DMS53 (cell line): ENCODE measurements around the gene HSD3B2.
"Not testable (repeated sequence)": the region's sequence is repeated elsewhere in the genome, so short reads cannot be mapped to it uniquely, and the experiment has no call there.

Experiments used
- DNase-seq: peaks from one replicate; lab custom pipeline; 2025; lab: John Stamatoyannopoulos, UW

HSD3B2 gene

DNA sequence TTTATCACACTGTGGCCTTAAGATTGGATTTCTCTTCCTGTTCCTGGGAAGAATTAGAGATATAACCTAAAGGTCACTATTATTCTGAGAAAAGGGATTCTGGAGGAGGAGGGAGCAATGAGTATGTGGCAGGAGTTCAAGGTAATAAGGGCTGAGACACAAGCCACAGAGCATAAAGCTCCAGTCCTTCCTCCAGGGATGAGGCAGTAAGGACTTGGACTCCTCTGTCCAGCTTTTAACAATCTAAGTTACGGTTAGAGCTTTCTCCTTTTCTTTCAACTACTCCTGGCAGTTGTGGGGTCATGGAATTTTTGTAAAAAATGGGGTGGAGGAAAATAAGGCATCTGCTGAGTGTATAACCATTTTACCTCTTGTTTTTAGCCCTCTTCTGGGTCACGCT is at the start of gene HSD3B2:
Gene HSD3B2 (plus strand): TSS at position 201 of the 400 bp plus-strand sequence. CDS start 270 bp downstream, outside the sequence.
- no peak for DNase-seq

DNA sequence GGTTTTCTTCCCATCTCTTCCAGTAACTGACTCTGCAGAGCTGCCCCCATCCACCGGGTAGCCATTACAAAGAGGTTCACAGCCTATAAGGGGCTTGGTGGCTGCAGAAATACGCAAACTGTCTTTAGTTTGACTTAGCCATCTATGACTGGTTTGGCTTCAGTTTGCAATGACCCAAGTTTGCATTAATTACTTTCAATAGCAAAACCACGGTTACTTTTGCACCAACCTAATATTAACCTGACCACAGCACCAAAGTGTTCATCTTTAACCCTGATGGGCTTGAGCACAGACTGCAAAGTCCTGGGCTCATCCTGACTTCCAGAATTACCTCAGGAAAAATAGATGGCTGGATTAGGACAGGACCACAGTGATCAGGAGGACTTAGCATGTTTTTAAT is 48.5 kb upstream of the HSD3B2 start:
- no peak for DNase-seq

DNA sequence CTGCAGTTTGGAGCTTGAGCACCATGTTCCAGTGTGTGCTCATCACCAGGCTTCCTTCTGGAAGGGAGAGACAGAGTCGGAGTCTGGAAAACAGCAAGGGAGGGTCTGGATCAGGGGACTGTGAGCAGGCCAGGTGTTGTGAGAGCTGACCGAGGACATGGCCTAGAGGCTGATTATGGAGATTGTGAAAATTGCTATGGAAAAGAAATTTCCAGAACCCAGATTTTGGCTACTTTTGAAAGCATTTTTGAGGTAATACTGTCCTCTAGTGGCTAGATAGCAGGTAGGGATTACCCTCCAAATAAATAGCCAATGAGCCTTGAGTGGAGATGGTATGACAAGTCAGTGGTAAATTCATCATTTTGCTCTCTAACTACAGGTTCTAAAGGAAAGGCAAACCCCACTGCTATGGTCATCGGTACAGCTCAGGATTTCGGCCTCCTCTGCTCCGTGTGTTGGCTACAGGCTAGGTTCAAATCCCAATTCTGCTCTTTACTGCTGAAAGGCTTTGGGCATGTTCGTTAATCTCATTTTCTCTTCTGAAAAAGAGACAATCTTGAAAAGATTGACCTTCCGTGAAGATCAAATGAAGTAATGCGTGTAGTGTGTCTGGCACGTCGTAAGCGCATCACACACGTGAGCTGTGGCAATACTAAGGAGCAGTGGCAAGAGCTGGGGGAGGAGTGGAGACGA is 47.4 kb upstream of the HSD3B2 start:
- DNase-seq, result peak; percentile 40

DNA sequence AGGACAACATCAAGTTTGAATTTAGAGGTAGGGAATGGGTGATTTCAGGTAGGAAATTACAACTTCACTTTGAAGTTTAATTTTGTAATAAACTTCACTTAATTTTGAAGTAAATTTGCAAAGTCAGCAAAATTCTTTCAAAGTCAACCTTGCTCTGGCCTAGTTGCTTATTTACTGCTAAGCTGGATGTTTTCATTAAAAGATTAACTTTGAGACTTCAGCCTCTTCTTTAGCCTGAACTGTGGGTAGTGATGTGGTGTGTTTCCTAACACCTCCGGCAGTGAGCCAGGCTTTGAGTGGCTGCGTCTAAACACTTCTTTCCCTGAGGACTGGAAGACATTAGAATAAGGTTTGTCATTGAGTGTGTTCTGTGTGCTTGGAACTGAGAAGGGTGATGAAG is 46.4 kb upstream of the HSD3B2 start, which contains the start of gene HAO2:
Gene HAO2 (plus strand): TSS at position 232 of the 400 bp plus-strand sequence. CDS start 12,301 bp downstream, outside the sequence.
- no peak for DNase-seq

DNA sequence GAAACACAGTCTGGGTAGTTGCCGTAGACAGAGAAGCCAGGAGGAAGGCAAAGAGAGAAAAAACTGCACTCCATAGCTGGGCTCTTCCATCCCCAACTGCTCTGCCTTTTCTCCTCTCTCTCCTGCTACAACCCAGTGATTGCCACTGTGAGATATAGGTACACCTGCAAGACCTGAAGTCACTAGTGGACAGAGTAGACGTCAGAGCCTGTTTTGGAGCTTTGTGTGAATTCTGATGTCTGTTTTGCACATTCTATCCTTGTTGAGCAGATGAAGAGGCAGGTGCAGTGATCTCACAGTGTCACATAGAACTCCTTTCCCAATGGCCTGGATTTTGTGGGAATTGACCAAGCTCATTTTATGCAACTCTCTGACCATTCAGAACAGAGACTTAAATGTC is 44.2 kb upstream of the HSD3B2 start:
- no peak for DNase-seq

DNA sequence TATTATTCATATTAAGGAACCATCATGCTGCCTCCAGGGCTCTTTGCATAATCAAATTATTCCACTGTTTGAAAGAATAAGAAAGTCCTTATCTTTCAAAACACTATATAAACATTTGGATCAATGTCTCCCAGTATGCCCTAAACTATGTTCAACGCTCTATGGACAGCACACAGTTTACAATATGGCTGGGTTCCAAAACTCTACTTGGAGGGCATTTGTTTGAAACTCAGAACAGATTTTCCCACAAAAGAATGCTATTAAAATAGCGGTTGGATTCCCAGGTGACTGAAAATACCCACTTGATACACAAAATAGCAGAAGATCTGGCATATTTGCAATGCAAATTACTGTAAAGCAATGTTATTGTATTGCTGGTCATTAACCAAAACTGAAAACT is 43.1 kb upstream of the HSD3B2 start:
- no peak for DNase-seq

DNA sequence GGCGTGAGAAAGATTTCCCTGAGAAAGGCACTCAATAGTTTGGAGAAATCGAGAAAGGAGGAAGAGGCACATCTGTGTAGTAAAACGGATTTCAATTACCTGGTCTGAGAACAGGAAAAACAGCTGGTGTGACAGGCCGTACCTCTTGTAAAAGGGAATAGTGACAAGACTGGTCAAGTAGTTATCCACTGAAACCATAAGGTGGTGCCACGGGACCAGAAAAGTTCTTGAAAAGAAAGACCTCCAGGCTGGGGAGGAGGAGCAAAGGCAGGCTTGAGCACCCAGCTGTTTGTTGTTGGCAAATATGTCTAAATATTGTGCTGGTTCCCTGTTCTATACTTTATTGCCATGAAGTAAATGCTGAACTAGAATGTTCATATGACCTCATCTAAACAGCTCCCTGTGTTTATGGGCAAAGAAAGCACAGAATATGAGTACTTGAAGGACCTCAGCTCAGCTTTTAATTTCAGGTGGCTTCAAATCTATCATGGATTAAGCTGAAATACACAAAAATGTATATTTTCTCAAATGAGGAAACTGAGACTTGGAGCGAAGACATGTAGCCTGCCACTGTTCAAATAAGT is 42.4 kb upstream of the HSD3B2 start:
- DNase-seq, result peak; percentile 36

DNA sequence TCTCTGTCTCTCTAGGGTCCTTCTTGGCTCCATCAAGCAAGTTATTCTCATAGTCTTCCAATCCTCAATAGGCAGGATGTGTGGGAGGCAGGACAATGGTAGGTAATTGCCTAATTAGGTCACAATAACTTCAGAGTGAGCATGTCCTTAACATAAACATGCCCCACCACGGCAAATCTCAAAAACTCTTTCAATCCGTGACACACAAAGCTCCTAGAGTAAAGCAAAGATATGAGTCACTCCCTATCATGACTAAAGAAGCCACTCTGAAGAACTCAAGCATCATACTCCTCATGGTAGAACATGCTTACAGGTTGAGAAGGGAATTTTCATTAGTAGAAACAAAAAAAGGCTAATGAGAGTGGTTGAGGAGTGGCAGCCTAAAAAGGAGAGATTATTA is 41.5 kb upstream of the HSD3B2 start:
- peak; percentile 23 for DNase-seq

DNA sequence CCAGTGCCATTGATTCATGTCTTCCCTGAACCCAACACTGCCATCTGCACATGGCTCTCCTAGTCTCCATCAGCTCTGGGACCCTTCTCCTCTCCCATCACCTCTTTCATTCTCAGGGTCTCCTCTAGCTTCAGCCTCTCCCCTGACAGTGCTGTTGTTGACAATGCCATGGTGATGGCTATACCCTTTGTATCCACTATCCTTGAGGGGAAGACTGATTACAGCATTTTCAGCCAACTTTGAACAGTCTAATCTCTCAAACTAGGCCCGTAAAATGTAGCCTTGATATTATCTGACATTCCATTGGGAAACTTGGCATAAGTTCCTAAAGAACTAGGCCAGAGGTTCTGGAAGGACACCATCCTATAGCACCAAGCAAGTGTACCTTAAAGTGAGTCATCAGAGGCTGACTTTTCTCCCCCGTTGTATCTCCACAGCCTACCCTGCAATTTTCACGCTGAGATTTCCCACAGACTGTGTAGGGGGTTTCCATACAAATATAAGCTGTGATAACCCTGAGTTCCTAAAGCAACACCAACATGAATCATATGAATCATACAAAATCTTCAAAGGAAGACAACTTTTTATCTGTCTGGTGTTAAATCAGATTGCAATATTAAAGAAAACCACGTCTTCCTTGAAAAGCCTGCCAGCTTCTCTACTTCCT is 40.6 kb upstream of the HSD3B2 start:
- no peak for DNase-seq

DNA sequence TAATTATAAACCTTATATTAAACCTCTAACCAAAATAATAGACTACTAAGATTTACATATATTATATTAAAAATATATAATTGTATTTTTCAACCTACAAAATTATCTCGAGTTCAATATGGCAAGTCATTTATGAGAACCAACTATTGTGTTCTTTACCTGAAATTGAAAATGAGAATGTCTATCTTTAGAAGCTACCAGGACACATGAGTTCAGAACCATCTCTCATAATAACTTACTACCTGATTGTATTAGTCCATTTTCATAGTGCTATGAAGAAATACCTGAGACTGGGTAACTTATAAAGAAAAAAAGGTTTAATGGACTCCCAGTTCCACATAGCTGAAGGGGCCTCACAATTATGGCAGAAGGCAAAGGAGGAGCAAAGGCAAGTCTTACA is 39.6 kb upstream of the HSD3B2 start:
- no peak for DNase-seq

DNA sequence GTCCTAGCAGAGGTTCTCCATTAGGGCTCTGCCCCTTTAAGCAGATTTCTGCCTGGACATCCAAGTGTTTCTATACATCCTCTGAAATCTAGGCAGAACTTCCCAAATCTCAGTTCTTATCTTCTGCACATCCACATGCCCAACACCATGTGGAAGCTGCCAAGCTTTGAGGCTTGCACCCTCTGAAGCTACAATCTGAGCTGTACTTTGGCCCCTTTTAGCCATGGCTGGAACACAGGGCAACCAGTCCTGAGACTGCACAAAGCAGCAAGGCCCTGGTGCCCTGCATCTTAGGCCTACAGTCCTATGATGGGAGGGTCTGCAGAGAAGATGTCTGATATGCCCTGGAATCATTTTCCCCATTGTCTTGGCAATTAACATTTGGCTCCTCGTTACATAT is 38.4 kb upstream of the HSD3B2 start:
- no peak for DNase-seq

DNA sequence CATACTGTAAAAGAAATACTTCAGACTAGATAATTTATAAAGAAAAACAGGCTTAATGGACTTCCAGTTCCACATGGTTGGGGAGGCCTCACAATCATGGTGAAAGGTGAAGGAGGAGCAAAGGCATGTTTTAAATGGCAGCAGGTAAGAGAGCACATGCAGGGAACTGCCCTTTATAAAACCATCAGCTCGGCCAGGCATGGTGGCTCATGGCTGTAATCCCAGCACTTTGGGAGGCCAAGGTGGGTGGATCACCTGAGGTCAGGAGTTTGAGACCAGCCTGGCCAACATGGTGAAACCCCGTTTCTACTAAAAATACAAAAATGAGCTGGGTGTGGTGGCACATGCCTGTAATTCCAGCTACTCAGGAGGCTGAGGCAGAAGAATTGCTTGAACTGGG is 37.4 kb upstream of the HSD3B2 start:
- not testable (repeated sequence) for DNase-seq

DNA sequence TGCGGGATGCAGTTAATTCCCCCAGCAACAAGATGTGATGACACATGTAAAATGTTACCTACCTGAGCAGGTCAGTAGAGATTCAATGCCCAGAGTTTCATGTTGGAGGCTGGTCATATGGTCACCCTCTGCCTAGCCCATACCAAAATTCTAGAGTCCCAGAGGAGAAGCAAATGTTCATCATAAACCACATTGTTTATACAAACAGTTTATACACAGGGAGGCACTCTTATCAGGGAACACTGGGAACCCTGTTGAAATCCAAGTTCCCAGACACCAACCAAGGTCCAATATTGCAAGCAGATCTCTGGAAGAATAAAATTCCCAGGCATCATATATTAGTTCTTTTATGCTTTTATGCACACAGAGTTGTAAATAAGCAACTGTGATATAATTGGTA is 35.8 kb upstream of the HSD3B2 start:
- DNase-seq, result no peak

DNA sequence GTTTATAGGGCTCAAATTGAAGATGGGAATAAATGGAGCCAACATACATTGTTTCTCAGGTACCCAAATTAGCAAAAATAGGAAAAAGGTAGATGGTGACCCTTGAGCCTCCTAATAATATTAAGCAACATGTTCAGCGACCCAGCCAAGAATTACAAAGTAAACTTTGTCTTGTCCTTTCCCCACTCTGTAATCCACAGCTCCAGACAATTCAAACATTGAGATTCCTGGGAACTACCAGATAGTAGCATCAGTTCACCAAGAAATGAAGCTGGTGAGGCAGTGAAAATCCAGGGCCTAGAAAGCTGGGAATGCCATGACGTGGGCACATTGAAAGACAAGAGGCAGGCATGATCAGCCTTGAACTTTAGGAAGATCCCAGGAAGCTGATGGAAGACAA is 34.6 kb upstream of the HSD3B2 start:
- no peak for DNase-seq

DNA sequence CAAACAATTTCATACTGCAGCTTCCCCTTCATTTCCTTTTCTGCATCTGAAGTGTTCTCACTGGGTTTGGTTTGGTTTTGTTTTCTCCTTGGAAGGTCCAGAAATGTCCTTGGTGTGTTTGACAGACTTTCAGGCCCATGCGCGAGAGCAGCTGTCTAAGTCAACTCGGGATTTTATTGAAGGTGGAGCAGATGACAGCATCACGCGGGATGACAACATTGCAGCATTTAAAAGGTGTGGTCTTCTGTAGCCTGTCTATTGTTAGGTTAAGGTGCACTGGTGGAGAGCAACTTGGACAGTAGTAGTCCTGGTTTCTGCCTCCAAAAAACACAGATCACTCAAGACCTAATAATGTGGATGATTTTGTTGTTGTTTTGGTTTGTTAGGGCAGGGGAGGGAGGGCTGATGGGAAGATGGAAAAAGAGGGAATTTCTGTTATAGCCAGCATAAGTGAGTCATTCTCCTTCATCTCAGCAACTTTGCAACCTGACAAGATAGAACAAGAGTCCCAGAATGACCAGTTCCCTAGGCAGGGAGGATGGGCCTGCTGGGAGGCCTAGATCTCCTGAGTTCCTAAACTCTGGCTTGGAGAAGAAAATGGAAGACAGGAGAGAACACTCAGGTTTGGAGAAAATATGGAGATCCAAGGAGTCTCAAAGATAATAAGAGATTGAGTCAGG is 33.8 kb upstream of the HSD3B2 start:
- no peak for DNase-seq

DNA sequence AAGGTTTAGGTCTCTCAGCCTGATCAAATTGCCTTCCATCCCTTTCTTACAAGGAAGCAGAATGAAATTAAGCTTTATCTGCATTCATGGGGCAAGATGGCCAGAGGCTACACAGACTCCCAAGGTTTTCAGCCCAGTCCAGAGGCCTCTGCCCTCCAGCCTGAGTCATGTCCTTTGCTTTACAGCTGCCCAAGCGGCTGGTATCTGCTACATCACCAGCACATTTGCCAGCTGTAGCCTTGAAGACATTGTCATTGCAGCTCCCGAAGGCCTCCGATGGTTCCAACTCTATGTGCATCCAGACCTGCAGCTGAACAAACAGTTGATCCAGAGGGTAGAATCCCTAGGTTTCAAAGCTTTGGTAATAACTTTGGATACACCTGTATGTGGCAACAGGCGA is 30.4 kb upstream of the HSD3B2 start:
- peak; percentile 39 for DNase-seq

DNA sequence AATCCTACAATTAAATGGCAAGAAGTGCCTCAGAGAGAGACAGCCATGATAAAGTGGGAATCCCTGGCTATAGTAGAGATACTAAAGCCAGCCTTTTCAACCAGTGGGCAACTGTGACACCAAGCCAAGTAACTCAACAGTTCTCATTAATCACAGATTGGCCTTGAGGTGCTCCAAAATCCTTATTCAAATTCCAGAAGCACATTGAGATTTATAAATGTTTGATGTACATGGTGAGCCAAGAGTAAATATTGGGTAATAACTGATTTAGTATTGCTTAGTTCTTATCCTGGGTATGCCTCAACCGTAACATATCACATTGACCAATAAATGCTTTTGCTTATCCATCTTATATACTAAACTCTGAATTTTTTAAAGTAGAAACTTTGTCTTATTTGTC is 29.3 kb upstream of the HSD3B2 start:
- DNase-seq, result no peak

DNA sequence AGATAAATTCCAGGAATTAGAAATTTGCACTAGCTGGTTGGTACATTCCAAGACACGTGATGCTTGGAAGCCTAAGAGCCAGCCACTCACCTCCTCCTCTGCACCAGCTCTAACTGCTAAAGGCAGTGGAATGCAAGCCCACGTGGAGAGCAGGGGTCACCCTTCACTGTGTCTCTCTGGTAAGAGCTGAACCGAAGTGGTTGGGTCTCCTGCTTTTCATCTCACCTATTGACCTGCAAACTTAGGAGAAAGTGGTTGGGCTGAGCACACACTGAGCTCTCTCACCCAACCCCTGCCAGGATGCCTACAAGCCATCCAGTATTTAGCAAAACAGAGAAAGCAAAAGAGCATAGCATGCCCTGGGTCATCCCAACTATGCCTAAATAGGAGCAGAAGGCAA is 27.1 kb upstream of the HSD3B2 start:
- DNase-seq, result no peak

DNA sequence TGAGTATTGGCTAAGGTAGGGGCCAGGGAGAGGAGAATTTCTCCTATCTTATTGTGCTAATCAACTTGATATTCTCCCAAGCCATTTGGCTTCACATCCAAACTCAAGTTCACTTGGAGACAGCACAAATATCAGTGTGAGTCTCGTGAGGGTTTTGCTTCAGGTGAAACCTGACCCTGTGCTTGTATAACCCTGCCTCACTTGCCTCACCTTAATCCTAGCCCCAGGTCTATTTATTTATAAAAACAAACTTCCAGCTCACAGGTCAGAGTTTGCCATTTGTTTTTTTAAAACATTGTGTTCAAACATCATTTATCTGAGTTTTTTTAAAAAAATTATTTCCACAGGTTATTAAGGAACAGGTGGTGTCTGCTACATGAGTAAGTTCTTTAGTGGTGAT is 26.5 kb upstream of the HSD3B2 start:
- DNase-seq, result no peak

DNA sequence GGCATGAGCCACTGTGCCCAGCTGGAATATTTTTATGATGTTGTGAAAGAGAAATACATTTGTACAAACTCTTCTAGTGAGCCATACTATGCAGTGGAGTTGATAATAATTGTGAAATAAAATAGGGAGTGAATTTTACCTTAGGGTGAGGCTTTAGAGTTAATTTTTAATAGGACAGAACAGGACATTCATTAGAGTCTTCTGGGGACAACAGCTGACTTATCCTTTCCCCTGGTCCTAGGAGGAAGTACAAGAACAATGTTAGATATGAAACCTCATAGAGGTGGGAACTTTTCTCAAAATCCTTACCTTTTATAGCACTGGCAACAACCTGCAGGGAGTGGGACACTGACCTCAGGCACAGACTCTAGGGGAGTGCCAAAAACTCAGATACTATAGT is 24.4 kb upstream of the HSD3B2 start:
- no peak for DNase-seq

DNA sequence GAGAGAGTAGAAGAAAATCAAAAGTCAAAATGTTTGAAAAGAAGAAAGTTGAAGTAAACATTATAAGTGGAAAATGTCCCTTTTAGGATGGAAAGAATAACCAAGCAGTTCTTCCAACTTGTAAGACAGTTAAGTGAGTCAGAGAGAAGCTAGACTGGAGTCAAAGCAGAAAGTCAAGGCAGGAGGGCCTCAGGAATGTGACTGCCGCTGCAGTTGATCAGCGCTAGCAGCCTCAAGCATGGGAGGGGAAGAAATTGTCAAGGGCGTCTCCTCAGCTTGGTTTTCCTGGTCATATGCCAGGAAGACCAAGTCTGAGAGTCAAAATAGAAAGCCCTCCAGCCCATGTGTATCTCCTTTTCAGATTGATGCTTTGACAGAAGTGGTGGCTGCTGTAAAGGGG is 23.2 kb upstream of the HSD3B2 start:
- no peak for DNase-seq

DNA sequence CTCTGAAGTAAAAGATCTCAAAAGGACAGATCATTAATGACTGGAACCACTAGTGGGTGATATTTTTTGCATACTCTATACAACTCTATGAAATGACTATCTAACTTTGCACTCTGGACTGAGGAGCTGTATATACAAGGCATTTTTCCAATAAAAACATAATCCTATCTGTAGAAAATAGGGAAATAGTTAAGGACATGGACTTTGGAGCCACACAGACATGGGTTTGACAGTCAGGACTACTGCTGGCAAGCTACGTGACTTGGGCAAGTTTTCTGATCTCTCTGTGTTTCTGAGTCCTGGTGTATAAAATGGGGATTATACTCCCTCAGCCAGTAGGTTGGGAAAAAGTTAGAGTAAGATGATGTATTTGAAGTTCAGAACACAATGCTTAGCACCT is 20.9 kb upstream of the HSD3B2 start:
- no peak for DNase-seq

DNA sequence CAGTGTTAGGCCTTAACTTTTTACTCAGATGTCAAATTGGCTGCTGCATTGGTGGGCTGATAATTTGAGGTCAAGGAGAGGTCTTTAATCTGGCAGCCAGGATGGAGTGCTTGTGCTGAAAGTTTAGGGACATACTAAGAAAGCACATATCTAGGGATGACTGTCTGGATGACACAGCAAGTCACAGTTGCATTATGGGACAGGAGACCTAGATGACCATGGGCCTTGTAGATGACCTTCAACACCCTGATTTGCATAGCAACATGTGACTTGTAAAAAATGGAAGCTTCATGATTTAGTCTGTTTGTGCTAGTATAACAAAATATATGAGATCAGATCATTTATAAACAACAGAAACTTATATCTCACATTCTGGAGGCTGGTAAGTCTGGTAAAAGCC is 18.0 kb upstream of the HSD3B2 start:
- no peak for DNase-seq
